ENCODE results near the gene KDM6B. TPM values are rescaled to one million over a fixed set of nuclear protein-coding genes. Genes with fewer than 3 reads are reported as not detected.

KDM6B gene
- 0.87 and 1.0 TPM in 2 replicates for total RNA-seq

DNA sequence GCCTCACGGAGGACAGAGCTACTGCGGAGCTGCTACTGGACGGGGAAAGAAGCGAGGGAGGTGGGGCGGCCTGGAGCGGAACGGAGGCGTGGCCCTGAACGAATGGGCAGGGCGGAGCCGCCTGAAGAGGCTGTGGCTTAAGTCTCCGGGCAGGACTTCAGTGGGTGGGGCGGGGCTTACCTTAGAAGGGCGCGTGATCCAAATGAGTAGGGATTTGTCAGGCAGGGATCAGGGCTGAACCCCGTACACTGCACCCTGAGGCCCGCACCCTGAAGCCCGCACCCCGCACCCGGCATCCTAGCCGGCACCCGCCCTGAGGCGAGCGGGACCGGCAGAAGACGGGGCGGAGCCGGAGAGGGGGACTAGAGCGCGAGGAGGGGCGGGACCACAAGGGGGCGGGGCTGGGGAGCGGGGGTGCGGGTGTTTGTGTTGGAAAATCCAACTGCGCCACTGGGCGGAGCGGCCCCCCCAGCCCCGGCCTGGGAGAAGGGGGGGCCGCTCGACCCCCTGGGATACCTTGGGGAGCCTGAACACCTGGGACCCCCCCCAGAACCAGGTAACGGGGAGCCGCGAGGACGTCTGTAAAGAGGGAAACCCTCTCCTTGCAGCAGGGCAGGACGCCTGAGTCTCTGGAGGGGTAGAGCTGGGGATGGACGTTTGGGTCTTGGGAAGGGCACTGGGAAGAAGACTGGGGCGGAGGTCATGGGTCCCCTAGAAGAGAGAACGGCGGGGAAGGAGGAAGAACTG, at the start of gene KDM6B:
Gene KDM6B (plus strand): TSS at position 423 of the 747 bp plus-strand sequence. CDS start 11,338 bp downstream, outside the sequence.

GRCh38 chr17:7854851-7855659, 21.0 kb downstream of the KDM6B start, which contains the start of gene TMEM88:
TSS of gene TMEM88 (plus strand) at chr17:7855066. CDS start at chr17:7855075, 9 bp downstream.

DNA sequence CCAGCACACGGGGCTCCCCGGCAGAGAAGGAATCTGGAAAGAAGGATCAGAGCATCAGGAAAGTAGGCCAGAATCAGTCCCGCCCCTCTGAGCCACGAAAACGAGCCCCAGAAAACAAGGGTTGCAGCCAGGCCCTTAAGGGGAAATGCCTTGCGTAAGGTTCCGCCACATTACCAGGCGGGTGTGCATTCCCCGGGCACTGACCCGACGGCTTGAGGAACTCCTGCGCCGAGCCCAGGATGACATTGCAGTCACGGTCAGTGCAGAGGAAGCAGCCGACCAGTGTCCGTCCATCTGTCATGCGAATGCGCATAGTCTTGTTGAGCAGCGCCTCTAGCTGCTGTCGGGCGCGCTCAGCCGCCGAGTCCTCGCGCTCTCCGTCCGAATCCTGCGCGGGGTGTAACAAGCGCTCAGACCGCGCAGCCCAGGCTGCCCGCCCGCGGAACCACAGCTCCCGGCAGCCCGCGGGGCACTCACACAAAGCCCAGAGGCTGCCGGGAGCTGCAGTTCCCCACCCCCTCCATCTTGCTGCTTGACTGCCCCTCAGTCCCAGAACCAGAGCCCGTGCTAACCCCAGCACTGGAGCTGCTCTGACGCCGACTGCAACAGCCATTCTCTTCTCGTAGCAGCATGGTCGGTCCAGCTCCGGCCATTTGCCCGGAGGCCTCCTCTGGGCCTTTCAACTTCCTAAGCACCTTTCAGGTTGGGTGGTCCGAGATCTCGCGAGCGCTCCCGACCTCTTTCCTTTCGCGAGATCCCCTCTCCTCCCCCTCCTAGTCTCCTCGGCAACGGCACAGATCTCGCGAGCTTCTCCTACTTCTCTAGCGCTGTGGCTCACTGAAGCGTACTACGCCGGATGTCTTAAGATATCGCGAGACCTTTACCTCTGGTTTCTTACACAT, 23.0 kb downstream of the KDM6B start, which contains the start of gene NAA38:
Gene NAA38 (minus strand): TSS at position 749 of the 902 bp plus-strand sequence. CDS start 96 bp downstream, at position 653.

GRCh38 chr17:7857713-7858521, 23.9 kb downstream of the KDM6B start, which contains the start of gene CYB5D1:
TSS of gene CYB5D1 (plus strand) at chr17:7858003. CDS start at chr17:7858135, 132 bp downstream.

Other genes starting within 250 kb of the KDM6B start
- gene SOX15, start 244.1 kb upstream of the KDM6B start, total RNA-seq, result not detected in 2 replicates
- gene FXR2, start 219.3 kb upstream of the KDM6B start, total RNA-seq, result 29.8 and 33.8 TPM in 2 replicates
- 18.9 and 24.8 TPM in 2 replicates for gene SAT2, start 206.4 kb upstream of the KDM6B start, total RNA-seq
- 0.13 TPM in 1 of 2 replicates, not detected in the other for gene SHBG, start 204.1 kb upstream of the KDM6B start, total RNA-seq
- gene ATP1B2, start 183.3 kb upstream of the KDM6B start, total RNA-seq, result not detected in 2 replicates
- gene TP53, start 146.7 kb upstream of the KDM6B start, total RNA-seq, result 85.9 and 87.5 TPM in 2 replicates
- gene WRAP53, start 145.7 kb upstream of the KDM6B start, total RNA-seq, result 20.5 and 21.6 TPM in 2 replicates
- gene EFNB3, start 129.0 kb upstream of the KDM6B start, total RNA-seq, result 0.10 and 0.13 TPM in 2 replicates
- 0.93 and 1.7 TPM in 2 replicates for gene DNAH2, start 116.5 kb upstream of the KDM6B start, total RNA-seq
- 375 and 382 TPM in 2 replicates for gene TMEM88, start 20.8 kb downstream of the KDM6B start, total RNA-seq
- gene NAA38, start 23.3 kb downstream of the KDM6B start, total RNA-seq, result 128 and 161 TPM in 2 replicates
- gene CYB5D1, start 23.8 kb downstream of the KDM6B start, total RNA-seq, result 10.6 and 13.9 TPM in 2 replicates
- 41.0 and 54.0 TPM in 2 replicates for gene CHD3, start 54.6 kb downstream of the KDM6B start, total RNA-seq
- gene RNF227, start 82.1 kb downstream of the KDM6B start, total RNA-seq, result 1.1 and 9.3 TPM in 2 replicates
- gene KCNAB3, start 95.6 kb downstream of the KDM6B start, total RNA-seq, result 0.13 and 0.15 TPM in 2 replicates
- gene TRAPPC1, start 97.7 kb downstream of the KDM6B start, total RNA-seq, result 62.7 and 76.0 TPM in 2 replicates
- gene CNTROB, start 98.0 kb downstream of the KDM6B start, total RNA-seq, result 24.2 and 27.6 TPM in 2 replicates
- gene GUCY2D, start 168.4 kb downstream of the KDM6B start, total RNA-seq, result not detected in 2 replicates
- gene ALOX15B, start 204.8 kb downstream of the KDM6B start, total RNA-seq, result not detected in 2 replicates